IMR-90 (cell line): ENCODE measurements around the gene CCT5. TPM values are rescaled to one million over a fixed set of nuclear protein-coding genes. Genes with fewer than 3 reads are reported as not detected.
A peak's percentile ranks its signal among the peaks of the same experiment; 100 is the strongest.

Source experiments
- ATAC-seq: fragments of 200-7000 bp; cut with Tn5 transposase; 2 replicates; pipeline ENCODE4 v1.9.1; 2020; ENCODE audit warnings: low read depth, mild to moderate bottlenecking, moderate library complexity
- BruUV-seq: library from RNA; stranded (reverse); fragments of 400-500 nt; replicated peaks from 2 replicates; lab custom pipeline; 2021; lab: Mats Ljungman, UMichigan
- CTCF ChIA-PET: fragments of 300-600 bp; formaldehyde crosslinking; extraction: SDS; loops from one replicate; lab custom pipeline; 2021; ENCODE audit warnings: antibody characterized with exemption; lab: Yijun Ruan, JAX
- POLR2A ChIA-PET: fragments of 300-600 bp; sonication (Branson Sonifier 250); formaldehyde crosslinking; loops from one replicate; lab custom pipeline; 2022; ENCODE audit warnings: antibody characterized with exemption; ENCODE audit not compliant: unreplicated experiment; lab: Charles Lee
- DNase-seq: peaks from one replicate; pipeline ENCODE4 v3.0.0; 2013
- H2AFZ ChIP-seq: replicated peaks from 2 replicates; pipeline ENCODE3; 2013; ENCODE audit warnings: low read length, mild to moderate bottlenecking; ENCODE audit not compliant: poor library complexity
- H2AK5ac ChIP-seq: 2 replicates; pipeline ENCODE4 v1.6.1; 2013; ENCODE audit warnings: low read depth, low read length, inconsistent platforms
- H2AK9ac ChIP-seq: replicated peaks from 2 replicates; pipeline ENCODE3; 2013; ENCODE audit warnings: mild to moderate bottlenecking, low read depth, low read length, moderate library complexity; ENCODE audit not compliant: poor library complexity
- H2BK120ac ChIP-seq: 2 replicates; pipeline ENCODE4 v1.6.1; 2013; ENCODE audit warnings: low read depth, low read length, inconsistent platforms
- H2BK15ac ChIP-seq: 3 replicates; pipeline ENCODE4 v1.6.1; 2013; ENCODE audit warnings: low read depth, low read length, inconsistent platforms
- H2BK20ac ChIP-seq: 2 replicates; pipeline ENCODE4 v1.6.1; 2013; ENCODE audit warnings: low read depth, mild to moderate bottlenecking, inconsistent platforms, low read length, moderate library complexity
- H2BK5ac ChIP-seq: 2 replicates; pipeline ENCODE4 v1.6.1; 2013; ENCODE audit warnings: mild to moderate bottlenecking, low read depth, low read length, inconsistent platforms; ENCODE audit not compliant: poor library complexity, severe bottlenecking
- H3K14ac ChIP-seq: replicated peaks from 2 replicates; pipeline ENCODE4 v1.6.1; 2013; ENCODE audit warnings: low read depth, low read length, inconsistent platforms
- H3K18ac ChIP-seq: 2 replicates; pipeline ENCODE4 v1.6.1; 2013; ENCODE audit warnings: low read depth, low read length, control low read depth
- H3K23ac ChIP-seq: 2 replicates; pipeline ENCODE4 v1.6.1; 2013; ENCODE audit warnings: low read depth, low read length, inconsistent platforms
- H3K27ac ChIP-seq: 2 replicates; pipeline ENCODE4 v1.5.1; 2013; ENCODE audit warnings: mild to moderate bottlenecking, control low read depth, low read length; ENCODE audit not compliant: insufficient read depth
- H3K27me3 ChIP-seq: 2 replicates; pipeline ENCODE4 v1.6.1; 2013; ENCODE audit warnings: low read length; ENCODE audit not compliant: control insufficient read depth, insufficient read depth
- H3K36me3 ChIP-seq: 2 replicates; pipeline ENCODE4 v1.6.1; 2013; ENCODE audit warnings: low read length, mixed read lengths; ENCODE audit not compliant: control insufficient read depth, insufficient read depth
- H3K4ac ChIP-seq: 2 replicates; pipeline ENCODE4 v1.6.1; 2013; ENCODE audit warnings: low read depth, low read length, inconsistent platforms
- H3K4me1 ChIP-seq: 2 replicates; pipeline ENCODE4 v1.6.1; 2013; ENCODE audit warnings: low read length, mixed read lengths; ENCODE audit not compliant: control insufficient read depth, insufficient read depth
- H3K4me2 ChIP-seq: 2 replicates; pipeline ENCODE4 v1.6.1; 2013; ENCODE audit warnings: low read depth, mild to moderate bottlenecking, control low read depth, low read length, moderate library complexity
- H3K4me3 ChIP-seq: 2 replicates; pipeline ENCODE4 v1.5.1; 2013; ENCODE audit warnings: low read depth, mild to moderate bottlenecking, control low read depth, low read length, moderate library complexity; ENCODE audit not compliant: insufficient read depth
- H3K56ac ChIP-seq: 2 replicates; pipeline ENCODE4 v1.6.1; 2013; ENCODE audit warnings: low read length, inconsistent platforms; ENCODE audit not compliant: insufficient read depth; ENCODE audit errors: extremely low read depth
- H3K79me1 ChIP-seq, 2 experiments: 2 replicates each; pipeline ENCODE4 v1.6.1; 2013; ENCODE audit warnings: low read length in 2 of 2, inconsistent platforms in 1 of 2, low read depth in 1 of 2
- H3K9ac ChIP-seq: 2 replicates; pipeline ENCODE4 v1.6.1; 2013; ENCODE audit warnings: low read depth, low read length, control low read depth
- H3K9me1 ChIP-seq: 2 replicates; pipeline ENCODE4 v1.6.1; 2013; ENCODE audit warnings: low read length, inconsistent platforms; ENCODE audit not compliant: insufficient read depth
- H3K9me3 ChIP-seq: 2 replicates; pipeline ENCODE4 v1.6.1; 2013; ENCODE audit warnings: low read length; ENCODE audit not compliant: control insufficient read depth, insufficient read depth
- H4K20me1 ChIP-seq: 2 replicates; pipeline ENCODE4 v1.6.1; 2013; ENCODE audit warnings: low read length, inconsistent platforms; ENCODE audit not compliant: insufficient read depth
- H4K5ac ChIP-seq: 2 replicates; pipeline ENCODE4 v1.6.1; 2013; ENCODE audit warnings: mild to moderate bottlenecking, low read depth, low read length, control low read depth
- H4K8ac ChIP-seq, 2 experiments: 2 replicates each; pipeline ENCODE4 v1.6.1; 2013; ENCODE audit warnings: low read depth in 2 of 2, low read length in 2 of 2, control low read depth in 1 of 2, inconsistent platforms in 1 of 2
- H4K91ac ChIP-seq: 2 replicates; pipeline ENCODE4 v1.6.1; 2013; ENCODE audit warnings: low read depth, low read length, inconsistent platforms; ENCODE audit not compliant: insufficient read depth
- BHLHE40 ChIP-seq: fragments of 150-350 bp; IDR thresholded peaks from 2 replicates; pipeline ENCODE4 v1.6.1; 2016; ENCODE audit warnings: mild to moderate bottlenecking, low read depth, low read length
- CHD1 ChIP-seq: IDR thresholded peaks from 2 replicates; pipeline ENCODE4 v1.6.1; 2012; ENCODE audit warnings: low read depth, low read length, improper control_type of control experiment
- FOS ChIP-seq: fragments of 150-350 bp; IDR thresholded peaks from 2 replicates; pipeline ENCODE4 v1.6.1; 2016; ENCODE audit warnings: low read depth, low read length
- POLR2A ChIP-seq: IDR thresholded peaks from 2 replicates; pipeline ENCODE4 v1.6.1; 2012; ENCODE audit warnings: mild to moderate bottlenecking, low read depth, low read length
- WGBS, 2 experiments: methylation state at CpG; one replicate each; pipeline versions ENCODE4 v1.1.5 to v1.1.7; 2013; ENCODE audit warnings: missing lambda C conversion rate in 2 of 2; ENCODE audit not compliant: insufficient read length in 1 of 2; ENCODE audit errors: extremely low coverage in 2 of 2; 5-methylcytosine and 5-hydroxymethylcytosine counted together
- dilution Hi-C: fragments of 300-500 bp; cut with HindIII; formaldehyde crosslinking; loops from one replicate; pipeline ENCODE4 v1.14.3; 2018; ENCODE audit warnings: low sequenced_read_pairs; ENCODE audit not compliant: unreplicated experiment
- in situ Hi-C: fragments of 300-500 bp; cut with MboI; formaldehyde crosslinking; loops from 3 replicates; pipeline ENCODE4 v1.14.3; 2019; ENCODE audit warnings: low sequenced_read_pairs, inconsistent platforms, mixed read lengths
- intact Hi-C: fragments of 100-400 bp; cut with micrococcal nuclease; formaldehyde crosslinking; loops from 2 replicates; pipeline ENCODE4 v1.10.0; 2022
- polyA plus RNA-seq, 3 experiments: library from polyadenylated mRNA; depleted of rRNA; stranded (reverse); fragments of >200 nt; gene quantifications; 2 replicates each; pipeline ENCODE4 v1.2.3, GENCODE V29; 2012; ENCODE audit warnings: low replicate concordance in 1 of 3
- total RNA-seq: library from RNA; depleted of rRNA; stranded (reverse); fragments of >200 nt; gene quantifications from 2 replicates; pipeline ENCODE4 v1.2.3, GENCODE V29; 2012
- TF ChIP-seq, protein P1 (sequence below): fragments of 150-350 bp; IDR thresholded peaks from 2 replicates; pipeline ENCODE4 v1.6.1; 2017; ENCODE audit warnings: mild to moderate bottlenecking, antibody characterized with exemption, low read length, low read depth
- TF ChIP-seq, protein P2 (sequence below): conservative IDR thresholded peaks from 2 replicates; pipeline ENCODE4 v1.5.1; 2012; ENCODE audit warnings: mild to moderate bottlenecking, low read depth, low read length, improper control_type of control experiment

The CCT5 gene
- total and polyA plus RNA-seq, 2 of the 4 experiments (the other 2 are of a cell fraction) = 358 to 481 TPM

DNA sequence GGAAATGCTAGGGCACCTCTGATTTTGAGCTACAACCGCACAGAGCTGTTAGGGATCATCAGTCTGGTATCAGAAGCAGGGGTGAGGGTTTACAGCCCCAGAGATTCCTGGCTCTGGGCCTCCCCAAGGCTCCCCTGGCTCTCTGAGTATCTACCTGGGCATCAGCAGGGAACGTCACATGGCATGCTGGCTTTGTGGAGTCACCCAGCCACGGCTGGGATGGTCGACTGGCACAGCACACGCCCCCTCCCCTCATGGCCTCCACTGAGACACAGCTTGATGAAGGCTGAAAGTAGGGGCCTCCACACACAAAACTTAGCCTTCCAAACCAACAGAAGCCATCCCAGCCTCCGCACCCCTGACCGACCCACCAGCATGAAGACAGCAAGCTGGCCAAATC lies 17.1 kb upstream of the CCT5 start:
- peak overlapping the region; percentile 96 for H3K4ac ChIP-seq
- ChIA-PET CTCF (interaction anchor here (0.6 to 1.1 kb wide), 5 partner anchors 10 to 79 kb away, joined by 3 read pairs; no protein-coding TSS in a partner anchor), POLR2A (no interaction called here)
- H2AK5ac ChIP-seq = peak overlapping the region; percentile 80
- H3K27me3 ChIP-seq = no peaks in the 10 kb centered on the region
- peak overlapping the region; percentile 95 for H2BK5ac ChIP-seq
- intact Hi-C loops (loop anchor here (1.0 to 5.0 kb wide), 4 partner anchors 93 to 686 kb away; partner anchors contain the start of gene SEMA5A), dilution Hi-C loops (no loop called here), in situ Hi-C loops (loop anchor here (10.0 kb wide), 1 partner anchor 458 kb away; no protein-coding TSS in a partner anchor)
- H3K9ac ChIP-seq = no peak overlapping the region
- H4K20me1 ChIP-seq = no peaks in the 10 kb centered on the region
- BruUV-seq = no TSS peak
- H3K4me3 ChIP-seq = no peak overlapping the region
- H3K4me2 ChIP-seq = peak overlapping the region; percentile 59
- peak overlapping the region; percentile 87 for H2AK9ac ChIP-seq
- H3K9me3 ChIP-seq = no peaks in the 10 kb centered on the region
- peak overlapping the region; percentile 91 for H2BK20ac ChIP-seq
- H3K56ac ChIP-seq = peak overlapping the region; percentile 36
- WGBS, 2 experiments = 72% methylated on average over 4 of the region's 7 CpGs; no CpG with 5 or more reads in 1 of the 2 experiments
- H3K14ac ChIP-seq = peak overlapping the region; percentile 79
- H2BK15ac ChIP-seq = peak overlapping the region; percentile 26; the same call in 1 of the 3 replicates
- H3K23ac ChIP-seq = peak overlapping the region; percentile 66; the same call in 1 of the 2 replicates
- peak overlapping the region; percentile 69 for H3K27ac ChIP-seq
- ATAC-seq (no peak), DNase-seq (no peak)
- H2AFZ ChIP-seq = peak overlapping the region; percentile 78
- no peaks in the 10 kb centered on the region for H3K36me3 ChIP-seq
- peak overlapping the region; percentile 55 to 92 for H4K8ac ChIP-seq
- peaks cover 17 to 24% of the 10 kb centered on the region in 2 experiments; a peak in 3 of 4 replicates for H3K79me1 ChIP-seq
- H3K4me1 ChIP-seq = peaks cover 14% of the 10 kb centered on the region
- TF ChIP-seq POLR2A (no peak), CHD1 (no peak), FOS (no peak), BHLHE40 (no peak)
- TF ChIP-seq, protein P1, sequence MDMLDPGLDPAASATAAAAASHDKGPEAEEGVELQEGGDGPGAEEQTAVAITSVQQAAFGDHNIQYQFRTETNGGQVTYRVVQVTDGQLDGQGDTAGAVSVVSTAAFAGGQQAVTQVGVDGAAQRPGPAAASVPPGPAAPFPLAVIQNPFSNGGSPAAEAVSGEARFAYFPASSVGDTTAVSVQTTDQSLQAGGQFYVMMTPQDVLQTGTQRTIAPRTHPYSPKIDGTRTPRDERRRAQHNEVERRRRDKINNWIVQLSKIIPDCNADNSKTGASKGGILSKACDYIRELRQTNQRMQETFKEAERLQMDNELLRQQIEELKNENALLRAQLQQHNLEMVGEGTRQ = no peak
- TF ChIP-seq, protein P2, sequence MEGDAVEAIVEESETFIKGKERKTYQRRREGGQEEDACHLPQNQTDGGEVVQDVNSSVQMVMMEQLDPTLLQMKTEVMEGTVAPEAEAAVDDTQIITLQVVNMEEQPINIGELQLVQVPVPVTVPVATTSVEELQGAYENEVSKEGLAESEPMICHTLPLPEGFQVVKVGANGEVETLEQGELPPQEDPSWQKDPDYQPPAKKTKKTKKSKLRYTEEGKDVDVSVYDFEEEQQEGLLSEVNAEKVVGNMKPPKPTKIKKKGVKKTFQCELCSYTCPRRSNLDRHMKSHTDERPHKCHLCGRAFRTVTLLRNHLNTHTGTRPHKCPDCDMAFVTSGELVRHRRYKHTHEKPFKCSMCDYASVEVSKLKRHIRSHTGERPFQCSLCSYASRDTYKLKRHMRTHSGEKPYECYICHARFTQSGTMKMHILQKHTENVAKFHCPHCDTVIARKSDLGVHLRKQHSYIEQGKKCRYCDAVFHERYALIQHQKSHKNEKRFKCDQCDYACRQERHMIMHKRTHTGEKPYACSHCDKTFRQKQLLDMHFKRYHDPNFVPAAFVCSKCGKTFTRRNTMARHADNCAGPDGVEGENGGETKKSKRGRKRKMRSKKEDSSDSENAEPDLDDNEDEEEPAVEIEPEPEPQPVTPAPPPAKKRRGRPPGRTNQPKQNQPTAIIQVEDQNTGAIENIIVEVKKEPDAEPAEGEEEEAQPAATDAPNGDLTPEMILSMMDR = no peak
- peak overlapping the region; percentile 89 for H4K91ac ChIP-seq
- peak overlapping the region; percentile 93 for H2BK120ac ChIP-seq
- peak overlapping the region; percentile 87 for H3K18ac ChIP-seq
- H4K5ac ChIP-seq = peak overlapping the region; percentile 88
- H3K9me1 ChIP-seq = peaks cover 19% of the 10 kb centered on the region
